OCI-LY7 (cell line): ENCODE data around the gene ZNF493. TPM values are rescaled to one million over a fixed set of nuclear protein-coding genes. Genes with fewer than 3 reads are reported as not detected.

Experiments used
- BruUV-seq: library from RNA; stranded (reverse); fragments of 400-500 nt; replicated peaks from 2 replicates; lab custom pipeline; 2021; lab: Mats Ljungman, UMichigan
- CTCF ChIA-PET: fragments of 300-600 bp; sonication (Branson Sonifier 250); formaldehyde crosslinking; loops from one replicate; lab custom pipeline; 2022; ENCODE audit warnings: antibody characterized with exemption; ENCODE audit not compliant: unreplicated experiment; lab: Charles Lee
- POLR2A ChIA-PET: fragments of 300-600 bp; sonication (Branson Sonifier 250); formaldehyde crosslinking; loops from one replicate; lab custom pipeline; 2022; ENCODE audit warnings: antibody characterized with exemption; lab: Charles Lee
- DNase-seq: peaks from one replicate; pipeline ENCODE4 v3.0.0-alpha.2; 2015; ENCODE audit warnings: low spot score
- H2AFZ ChIP-seq: fragments of 200-600 bp; sonication (generic), shearing (Covaris generic); 2 replicates; pipeline ENCODE4 v1.6.1; 2014; ENCODE audit warnings: mild to moderate bottlenecking, antibody characterized with exemption, low read length, moderate library complexity
- H3K27ac ChIP-seq: fragments of 200-600 bp; sonication (generic); 2 replicates; pipeline ENCODE4 v1.5.1; 2014; ENCODE audit warnings: mixed run types, low read depth, mild to moderate bottlenecking, moderate library complexity, low read length, inconsistent platforms; ENCODE audit not compliant: poor library complexity, severe bottlenecking
- H3K36me3 ChIP-seq: fragments of 200-600 bp; sonication (generic); 2 replicates; pipeline ENCODE4 v1.6.1; 2014; ENCODE audit warnings: mild to moderate bottlenecking, antibody characterized with exemption, low read length, moderate library complexity, mixed read lengths; ENCODE audit not compliant: insufficient read depth
- H3K4me1 ChIP-seq: fragments of 200-600 bp; sonication (generic); 2 replicates; pipeline ENCODE4 v1.5.1; 2014; ENCODE audit warnings: mild to moderate bottlenecking, low read length; ENCODE audit not compliant: insufficient read depth, poor library complexity, severe bottlenecking
- H3K4me2 ChIP-seq: fragments of 200-600 bp; sonication (generic); 2 replicates; pipeline ENCODE4 v1.6.1; 2014; ENCODE audit warnings: mild to moderate bottlenecking, low read length
- H3K4me3 ChIP-seq: fragments of 200-600 bp; sonication (generic); 2 replicates; pipeline ENCODE4 v1.5.1; 2014; ENCODE audit warnings: mild to moderate bottlenecking, low read depth, low read length; ENCODE audit not compliant: poor library complexity, severe bottlenecking
- H3K79me2 ChIP-seq: fragments of 200-600 bp; sonication (generic); 2 replicates; pipeline ENCODE4 v1.6.1; 2016; ENCODE audit warnings: low read depth, mild to moderate bottlenecking, low read length, moderate library complexity, mixed read lengths; ENCODE audit not compliant: insufficient read depth
- H3K9me2 ChIP-seq: fragments of 200-600 bp; sonication (generic); 2 replicates; pipeline ENCODE4 v1.6.1; 2016; ENCODE audit warnings: mild to moderate bottlenecking, low read length, mixed read lengths; ENCODE audit not compliant: insufficient read depth
- H3K9me3 ChIP-seq: fragments of 200-600 bp; sonication (generic); 2 replicates; pipeline ENCODE4 v1.6.1; 2014; ENCODE audit warnings: mild to moderate bottlenecking, mixed run types, low read length, mixed read lengths
- H4K20me1 ChIP-seq: fragments of 200-600 bp; sonication (generic); 2 replicates; pipeline ENCODE4 v1.6.1; 2014; ENCODE audit warnings: mild to moderate bottlenecking, antibody characterized with exemption, low read length, moderate library complexity, mixed read lengths; ENCODE audit not compliant: insufficient read depth
- EZH2phosphoT487 ChIP-seq: fragments of 200-600 bp; sonication (generic); IDR thresholded peaks from 2 replicates; pipeline ENCODE4 v1.6.1; 2018; ENCODE audit warnings: low read depth, borderline replicate concordance, mild to moderate bottlenecking, mixed run types, antibody characterized with exemption, low read length, moderate library complexity, mixed read lengths
- intact Hi-C: fragments of 100-400 bp; cut with micrococcal nuclease; formaldehyde crosslinking; loops from one replicate; pipeline ENCODE4 v1.10.0; 2022; ENCODE audit not compliant: unreplicated experiment
- total RNA-seq, 2 experiments: library from RNA; depleted of rRNA in 1 of 2; stranded (reverse); fragments of >200 nt in 1 of 2; shearing (Covaris generic) in 1 of 2; gene quantifications; 2 replicates each; pipeline ENCODE4 v1.2.3, GENCODE V29; 2014 to 2022
- TF ChIP-seq, protein P1 (sequence below): fragments of 200-600 bp; sonication (generic); conservative IDR thresholded peaks from 2 replicates; pipeline ENCODE4 v1.5.1; 2014; ENCODE audit warnings: mild to moderate bottlenecking, antibody characterized with exemption, low read length, moderate library complexity, mixed read lengths

ZNF493 gene
- total RNA-seq, 2 experiments from 2014 or later: 37.6 to 57.6 TPM

DNA sequence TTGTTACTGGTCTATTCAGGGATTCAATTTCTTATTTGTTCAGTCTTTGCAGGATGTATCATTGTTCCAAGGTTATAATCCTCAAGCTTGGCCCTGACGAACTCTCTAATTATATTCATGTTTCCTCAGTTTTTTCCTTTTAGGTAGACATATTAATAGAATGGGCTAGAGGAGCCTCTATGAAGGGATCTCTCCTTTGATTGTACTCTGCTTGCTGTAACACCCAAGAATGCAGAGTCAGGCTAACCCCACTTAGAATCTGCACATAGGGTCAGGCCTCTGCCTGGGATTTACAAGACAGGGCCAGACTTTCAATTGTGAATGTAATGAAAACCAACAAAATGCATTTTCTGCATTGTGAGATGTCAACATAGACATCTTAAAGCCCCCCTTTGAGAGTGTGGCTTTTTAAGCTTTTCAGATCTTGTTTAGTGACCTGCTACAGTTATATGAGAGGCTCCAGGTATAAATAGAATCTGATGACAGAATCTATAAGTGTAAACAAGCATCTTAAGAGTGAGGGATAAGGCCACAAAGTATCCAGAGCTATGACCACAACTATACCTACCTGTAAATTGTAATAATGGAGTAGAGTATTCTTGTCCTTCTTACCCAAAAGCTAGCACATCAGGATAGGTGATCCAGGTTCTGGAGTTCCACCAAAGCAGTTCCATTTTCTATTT is 5.5 kb downstream of the ZNF493 start:
- peaks cover 26% of the 10 kb centered on the region; the same call in 1 of the 2 replicates for H3K9me3 ChIP-seq
- H3K79me2 ChIP-seq: peaks cover 31% of the 10 kb centered on the region
- BruUV-seq: no TSS peak
- ChIA-PET CTCF (no interaction called here), POLR2A (interaction anchor here (0.5 to 0.6 kb wide), 3 partner anchors 27 to 105 kb away, joined by 3 read pairs; no protein-coding TSS in a partner anchor)
- H4K20me1 ChIP-seq: no peaks in the 10 kb centered on the region
- no peaks in the 10 kb centered on the region for H3K9me2 ChIP-seq
- H3K4me2 ChIP-seq: no peak overlapping the region
- H2AFZ ChIP-seq: no peak overlapping the region
- H3K36me3 ChIP-seq: peaks cover 85% of the 10 kb centered on the region
- intact Hi-C loops: no loop called here
- H3K4me3 ChIP-seq: no peak overlapping the region
- peaks cover 9% of the 10 kb centered on the region for H3K4me1 ChIP-seq
- DNase-seq: no peak
- no peak for TF ChIP-seq EZH2phosphoT487
- TF ChIP-seq, protein P1, sequence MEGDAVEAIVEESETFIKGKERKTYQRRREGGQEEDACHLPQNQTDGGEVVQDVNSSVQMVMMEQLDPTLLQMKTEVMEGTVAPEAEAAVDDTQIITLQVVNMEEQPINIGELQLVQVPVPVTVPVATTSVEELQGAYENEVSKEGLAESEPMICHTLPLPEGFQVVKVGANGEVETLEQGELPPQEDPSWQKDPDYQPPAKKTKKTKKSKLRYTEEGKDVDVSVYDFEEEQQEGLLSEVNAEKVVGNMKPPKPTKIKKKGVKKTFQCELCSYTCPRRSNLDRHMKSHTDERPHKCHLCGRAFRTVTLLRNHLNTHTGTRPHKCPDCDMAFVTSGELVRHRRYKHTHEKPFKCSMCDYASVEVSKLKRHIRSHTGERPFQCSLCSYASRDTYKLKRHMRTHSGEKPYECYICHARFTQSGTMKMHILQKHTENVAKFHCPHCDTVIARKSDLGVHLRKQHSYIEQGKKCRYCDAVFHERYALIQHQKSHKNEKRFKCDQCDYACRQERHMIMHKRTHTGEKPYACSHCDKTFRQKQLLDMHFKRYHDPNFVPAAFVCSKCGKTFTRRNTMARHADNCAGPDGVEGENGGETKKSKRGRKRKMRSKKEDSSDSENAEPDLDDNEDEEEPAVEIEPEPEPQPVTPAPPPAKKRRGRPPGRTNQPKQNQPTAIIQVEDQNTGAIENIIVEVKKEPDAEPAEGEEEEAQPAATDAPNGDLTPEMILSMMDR: no peak
- H3K27ac ChIP-seq: no peak overlapping the region

DNA sequence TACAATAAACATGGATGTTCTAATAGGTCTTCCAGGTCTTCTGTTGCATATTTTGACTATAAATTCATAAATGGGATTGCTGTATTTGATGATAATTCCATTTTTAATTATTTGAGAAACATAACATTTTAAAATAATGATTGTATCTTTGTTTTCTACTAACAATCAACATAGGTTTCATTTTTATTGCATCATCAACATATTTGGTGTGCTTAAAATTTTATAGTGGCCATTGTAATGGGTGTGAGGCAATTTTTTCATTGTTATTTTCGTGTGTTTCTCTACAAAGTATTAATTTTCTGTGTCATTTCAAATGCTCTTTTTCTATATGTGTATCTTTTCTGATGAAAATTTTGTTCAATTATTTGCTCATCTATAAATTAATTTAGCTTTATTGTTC is 13.2 kb downstream of the ZNF493 start:
- no peak for DNase-seq
- no TSS peak for BruUV-seq
- Histone ChIP-seq H3K4me1 (no peaks in the 10 kb centered on the region), H3K27ac (no peak overlapping the region), H3K9me3 (peaks cover 12% of the 10 kb centered on the region; the same call in 1 of the 2 replicates), H4K20me1 (no peaks in the 10 kb centered on the region), H3K4me2 (no peak overlapping the region), H3K79me2 (no peaks in the 10 kb centered on the region), H3K36me3 (peaks cover 98% of the 10 kb centered on the region), H2AFZ (no peak overlapping the region), H3K9me2 (no peaks in the 10 kb centered on the region), H3K4me3 (no peak overlapping the region)
- ChIA-PET POLR2A (interaction anchor here (1.6 kb wide), 1 partner anchor 13 kb away, joined by 4 read pairs; the partner anchor contains the start of gene ZNF493), CTCF (no interaction called here)
- intact Hi-C loops: no loop called here
- TF ChIP-seq EZH2phosphoT487: no peak
- TF ChIP-seq, protein P1: no peak

DNA sequence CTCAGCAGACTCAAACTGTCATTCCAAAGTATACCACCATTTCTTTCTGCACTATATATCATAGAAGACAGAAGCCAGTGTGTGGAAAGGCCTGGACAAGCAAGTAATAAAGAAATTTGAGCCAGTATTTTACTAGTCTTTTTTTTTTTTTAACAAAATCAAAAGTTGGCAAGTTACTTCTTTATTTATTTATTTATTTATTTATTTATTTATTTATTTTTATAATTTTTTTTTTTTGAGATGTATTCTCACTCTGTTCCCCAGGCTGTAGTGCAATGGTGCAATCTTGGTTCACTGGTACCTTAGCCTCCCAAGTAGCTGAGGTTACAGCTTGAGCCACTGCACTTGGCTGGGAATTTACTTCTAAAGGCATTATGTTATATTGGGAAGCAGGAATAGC is 25.3 kb downstream of the ZNF493 start:
- Histone ChIP-seq H3K4me3 (no peak overlapping the region), H3K79me2 (no peaks in the 10 kb centered on the region), H3K9me3 (peaks cover 56% of the 10 kb centered on the region; the same call in 1 of the 2 replicates), H3K36me3 (peaks cover 40% of the 10 kb centered on the region), H3K4me1 (no peaks in the 10 kb centered on the region), H3K4me2 (no peak overlapping the region), H4K20me1 (no peaks in the 10 kb centered on the region), H3K9me2 (no peaks in the 10 kb centered on the region), H2AFZ (no peak overlapping the region), H3K27ac (no peak overlapping the region)
- TF ChIP-seq, protein P1: no peak
- TF ChIP-seq EZH2phosphoT487: no peak
- intact Hi-C loops: no loop called here
- BruUV-seq: no TSS peak
- ChIA-PET POLR2A (no interaction called here), CTCF (no interaction called here)
- DNase-seq: no peak
